Ectodermal cell (in vitro differentiated cells): Measurements from ENCODE around the gene PEX16.

Experiments
- H3K27ac ChIP-seq: 2 replicates; pipeline ENCODE4 v1.7.0; 2013; ENCODE audit warnings: mild to moderate bottlenecking, low read depth, low read length; ENCODE audit not compliant: insufficient read depth, poor library complexity, severe bottlenecking
- H3K27me3 ChIP-seq: 2 replicates; pipeline ENCODE4 v1.7.0; 2013; ENCODE audit warnings: mild to moderate bottlenecking, low read length; ENCODE audit not compliant: insufficient read depth, control insufficient read depth, poor library complexity, severe bottlenecking
- H3K36me3 ChIP-seq: one replicate; pipeline ENCODE4 v1.7.0; 2013; ENCODE audit warnings: low read length; ENCODE audit not compliant: control insufficient read depth, insufficient read depth
- H3K4me1 ChIP-seq: one replicate; pipeline ENCODE4 v1.7.0; 2013; ENCODE audit warnings: low read length; ENCODE audit not compliant: control insufficient read depth, insufficient read depth
- H3K4me3 ChIP-seq: 2 replicates; pipeline ENCODE4 v1.7.0; 2013; ENCODE audit warnings: low read depth, low read length, control low read depth; ENCODE audit not compliant: insufficient read depth
- H3K9me3 ChIP-seq: 2 replicates; pipeline ENCODE4 v1.7.0; 2013; ENCODE audit warnings: mild to moderate bottlenecking, low read length, moderate library complexity; ENCODE audit not compliant: control insufficient read depth
- WGBS, 2 experiments: methylation state at CpG; one replicate each; pipeline ENCODE4 v1.1.7; 2013; ENCODE audit warnings: missing lambda C conversion rate in 2 of 2; 5-methylcytosine and 5-hydroxymethylcytosine counted together

PEX16 gene

DNA sequence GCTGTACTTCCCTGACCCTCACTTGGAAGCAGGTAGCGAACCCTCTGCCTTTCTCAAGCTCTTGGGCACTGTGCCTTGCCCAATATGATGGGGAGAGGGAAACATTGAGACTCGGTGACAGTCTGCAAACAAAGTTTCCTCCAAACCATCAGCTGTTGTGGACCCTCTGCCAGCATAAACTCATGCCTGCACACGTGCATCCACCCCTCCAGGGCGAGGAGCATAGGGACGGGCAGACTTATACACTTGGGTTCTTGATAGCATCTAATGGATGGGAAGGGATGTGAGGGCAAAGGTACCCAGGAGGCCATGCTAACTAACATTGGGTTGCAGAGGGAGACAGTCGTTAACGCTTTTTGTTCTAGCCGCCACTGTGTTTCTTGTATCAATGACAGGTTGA lies 40.5 kb downstream of the PEX16 start:
- no peaks in the 10 kb centered on the region for H3K27me3 ChIP-seq
- no peaks in the 10 kb centered on the region for H3K36me3 ChIP-seq
- H3K4me1 ChIP-seq, result peaks cover 10% of the 10 kb centered on the region
- no peak overlapping the region for H3K4me3 ChIP-seq
- WGBS, 2 experiments, result 92 to 95% methylated on average over 8 of the region's 8 CpGs
- H3K27ac ChIP-seq, result no peak overlapping the region
- H3K9me3 ChIP-seq, result no peaks in the 10 kb centered on the region

- Histone ChIP-seq H3K27me3 (no peaks in the 10 kb centered on the region), H3K4me1 (peaks cover 10% of the 10 kb centered on the region), H3K9me3 (no peaks in the 10 kb centered on the region), H3K27ac (no peak overlapping the region), H3K4me3 (no peak overlapping the region), H3K36me3 (no peaks in the 10 kb centered on the region)
- whole genome bisulfite sequencing, 2 experiments, result 35 to 40% methylated on average over 6 of the region's 6 CpGs
Observed at GRCh38 chr11:45876401-45876800, 41.3 kb downstream of the PEX16 start.

GRCh38 chr11:45872651-45873356 lies 44.9 kb downstream of the PEX16 start:
- Histone ChIP-seq H3K27ac (no peak overlapping the region), H3K4me1 (peaks cover 10% of the 10 kb centered on the region), H3K9me3 (no peaks in the 10 kb centered on the region), H3K36me3 (peaks cover 11% of the 10 kb centered on the region), H3K4me3 (no peak overlapping the region), H3K27me3 (no peaks in the 10 kb centered on the region)
- 34% methylated on average over 9 of the region's 9 CpGs for WGBS, 2 experiments

DNA sequence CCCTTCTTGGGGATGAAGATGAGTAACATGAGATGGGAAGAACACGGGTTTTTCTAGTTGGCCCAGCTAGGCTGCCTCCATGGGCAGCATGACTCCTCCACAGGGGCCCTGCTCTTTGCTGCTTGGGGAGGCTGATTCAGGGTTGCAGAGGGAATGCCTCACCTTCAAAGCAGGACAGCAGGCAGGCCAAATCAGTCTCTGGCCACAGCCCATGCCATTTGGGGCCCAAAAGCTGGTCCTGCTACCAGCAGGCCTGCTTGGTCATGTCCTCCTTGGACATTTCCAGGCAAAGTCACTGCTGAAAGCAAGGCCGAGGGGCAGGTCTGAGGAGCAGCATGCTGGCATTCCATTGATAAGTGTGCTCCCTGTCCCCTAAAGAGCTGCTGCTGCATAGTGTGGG lies 46.0 kb downstream of the PEX16 start:
- H3K36me3 ChIP-seq, result peaks cover 18% of the 10 kb centered on the region
- no peaks in the 10 kb centered on the region for H3K9me3 ChIP-seq
- WGBS, 2 experiments, result 90 to 94% methylated on average over 2 of the region's 2 CpGs
- H3K4me3 ChIP-seq, result no peak overlapping the region
- peaks cover 8% of the 10 kb centered on the region for H3K4me1 ChIP-seq
- H3K27me3 ChIP-seq, result no peaks in the 10 kb centered on the region
- no peak overlapping the region for H3K27ac ChIP-seq

GRCh38 chr11:45870706-45871105 lies 47.0 kb downstream of the PEX16 start:
- H3K4me1 ChIP-seq, result no peaks in the 10 kb centered on the region
- H3K4me3 ChIP-seq, result no peak overlapping the region
- H3K9me3 ChIP-seq, result no peaks in the 10 kb centered on the region
- 96 to 98% methylated on average over 4 of the region's 4 CpGs for whole genome bisulfite sequencing, 2 experiments
- H3K36me3 ChIP-seq, result peaks cover 23% of the 10 kb centered on the region
- H3K27me3 ChIP-seq, result no peaks in the 10 kb centered on the region
- no peak overlapping the region for H3K27ac ChIP-seq

- no peaks in the 10 kb centered on the region for H3K27me3 ChIP-seq
- no peaks in the 10 kb centered on the region for H3K4me1 ChIP-seq
- H3K9me3 ChIP-seq, result no peaks in the 10 kb centered on the region
- no peak overlapping the region for H3K27ac ChIP-seq
- peaks cover 23% of the 10 kb centered on the region for H3K36me3 ChIP-seq
- WGBS, 2 experiments, result 90 to 92% methylated on average over 12 of the region's 12 CpGs
- H3K4me3 ChIP-seq, result no peak overlapping the region
Observed at GRCh38 chr11:45869551-45869950, 48.1 kb downstream of the PEX16 start.

DNA sequence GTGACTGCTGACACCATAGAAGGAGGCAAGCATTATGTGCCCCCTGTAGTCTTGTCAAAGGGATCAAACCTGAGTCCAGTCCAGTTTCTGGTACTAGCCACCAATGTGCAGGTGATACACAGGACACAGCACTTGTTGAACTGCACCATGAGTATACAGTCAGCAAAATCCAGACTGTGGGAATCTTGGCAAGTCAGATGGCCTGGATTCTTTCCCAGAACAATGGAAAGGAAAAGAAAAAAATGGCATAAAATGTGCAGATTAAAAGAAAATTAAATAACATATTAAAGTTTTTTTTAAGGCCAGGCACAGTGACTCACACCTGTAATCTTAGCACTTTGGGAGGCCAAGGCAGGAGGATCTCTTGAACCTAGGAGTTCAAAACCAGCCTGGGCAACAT lies 53.6 kb downstream of the PEX16 start:
- Histone ChIP-seq H3K27ac (no peak overlapping the region), H3K36me3 (peaks cover 54% of the 10 kb centered on the region)

GRCh38 chr11:45860764-45861510 lies 56.7 kb downstream of the PEX16 start:
- H3K4me1 ChIP-seq, result peaks cover 25% of the 10 kb centered on the region
- H3K27ac ChIP-seq, result no peak overlapping the region
- H3K9me3 ChIP-seq, result no peaks in the 10 kb centered on the region
- H3K36me3 ChIP-seq, result peaks cover 38% of the 10 kb centered on the region
- no peak overlapping the region for H3K4me3 ChIP-seq
- no peaks in the 10 kb centered on the region for H3K27me3 ChIP-seq
- WGBS, 2 experiments, result 96 to 97% methylated on average over 10 of the region's 10 CpGs

More for the DNA sequence above, 53.6 kb downstream of the PEX16 start:
- Histone ChIP-seq H3K9me3 (no peaks in the 10 kb centered on the region), H3K27me3 (no peaks in the 10 kb centered on the region), H3K4me3 (no peak overlapping the region), H3K4me1 (peaks cover 12% of the 10 kb centered on the region)

DNA sequence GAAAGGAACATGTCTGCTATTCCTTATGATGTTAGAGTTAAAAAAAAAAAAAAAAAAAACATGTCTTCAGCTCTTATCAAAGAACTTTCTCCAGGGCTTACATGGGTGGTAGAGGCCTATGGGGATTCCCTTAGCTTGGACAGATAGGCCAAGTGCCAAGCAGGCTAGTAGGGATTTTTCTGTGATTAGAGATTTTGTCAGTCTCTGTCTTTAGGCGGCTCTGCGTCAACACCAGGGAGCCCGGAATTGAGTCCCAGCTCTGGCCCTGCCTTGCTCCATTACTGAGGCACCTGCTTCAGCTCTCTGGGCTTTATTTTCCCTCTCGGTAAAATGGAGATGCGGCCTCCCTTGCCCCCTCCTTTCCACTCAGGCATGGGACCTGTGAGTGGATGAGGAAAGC lies 57.3 kb downstream of the PEX16 start:
- H3K27me3 ChIP-seq, result no peaks in the 10 kb centered on the region
- no peak overlapping the region for H3K4me3 ChIP-seq
- no peaks in the 10 kb centered on the region for H3K9me3 ChIP-seq
- H3K4me1 ChIP-seq, result peaks cover 25% of the 10 kb centered on the region
- 88 to 98% methylated on average over 5 of the region's 5 CpGs for WGBS, 2 experiments
- H3K27ac ChIP-seq, result no peak overlapping the region
- peaks cover 38% of the 10 kb centered on the region for H3K36me3 ChIP-seq
